Adipocyte (in vitro differentiated cells): ENCODE results near the gene CYSRT1.
"Not testable (repeated sequence)": the region's sequence is repeated elsewhere in the genome, so short reads cannot be mapped to it uniquely, and the experiment has no call there.

Source experiments
- DNase-seq: peaks from one replicate; pipeline ENCODE4 v3.0.0-alpha.2; 2015; ENCODE audit warnings: low read depth
- H3K27me3 ChIP-seq: replicated peaks from 2 replicates; pipeline ENCODE4 v1.7.0; 2013; ENCODE audit warnings: mild to moderate bottlenecking, low read length, moderate library complexity; ENCODE audit not compliant: control insufficient read depth, insufficient read depth
- H3K36me3 ChIP-seq: 2 replicates; pipeline ENCODE4 v1.7.0; 2013; ENCODE audit warnings: low read length, mild to moderate bottlenecking, moderate library complexity; ENCODE audit not compliant: control insufficient read depth, insufficient read depth, severe bottlenecking
- H3K4me1 ChIP-seq: 2 replicates; pipeline ENCODE4 v1.7.0; 2013; ENCODE audit warnings: mild to moderate bottlenecking, low read length, moderate library complexity; ENCODE audit not compliant: control insufficient read depth, insufficient read depth
- H3K4me3 ChIP-seq: 2 replicates; pipeline ENCODE4 v1.7.0; 2013; ENCODE audit warnings: mild to moderate bottlenecking, low read length, moderate library complexity
- H3K9ac ChIP-seq: 2 replicates; pipeline ENCODE4 v1.7.0; 2013; ENCODE audit warnings: mild to moderate bottlenecking, low read length, moderate library complexity
- H3K9me3 ChIP-seq: 2 replicates; pipeline ENCODE4 v1.7.0; 2013; ENCODE audit warnings: mild to moderate bottlenecking, low read length, moderate library complexity; ENCODE audit not compliant: control insufficient read depth

The CYSRT1 gene

DNA sequence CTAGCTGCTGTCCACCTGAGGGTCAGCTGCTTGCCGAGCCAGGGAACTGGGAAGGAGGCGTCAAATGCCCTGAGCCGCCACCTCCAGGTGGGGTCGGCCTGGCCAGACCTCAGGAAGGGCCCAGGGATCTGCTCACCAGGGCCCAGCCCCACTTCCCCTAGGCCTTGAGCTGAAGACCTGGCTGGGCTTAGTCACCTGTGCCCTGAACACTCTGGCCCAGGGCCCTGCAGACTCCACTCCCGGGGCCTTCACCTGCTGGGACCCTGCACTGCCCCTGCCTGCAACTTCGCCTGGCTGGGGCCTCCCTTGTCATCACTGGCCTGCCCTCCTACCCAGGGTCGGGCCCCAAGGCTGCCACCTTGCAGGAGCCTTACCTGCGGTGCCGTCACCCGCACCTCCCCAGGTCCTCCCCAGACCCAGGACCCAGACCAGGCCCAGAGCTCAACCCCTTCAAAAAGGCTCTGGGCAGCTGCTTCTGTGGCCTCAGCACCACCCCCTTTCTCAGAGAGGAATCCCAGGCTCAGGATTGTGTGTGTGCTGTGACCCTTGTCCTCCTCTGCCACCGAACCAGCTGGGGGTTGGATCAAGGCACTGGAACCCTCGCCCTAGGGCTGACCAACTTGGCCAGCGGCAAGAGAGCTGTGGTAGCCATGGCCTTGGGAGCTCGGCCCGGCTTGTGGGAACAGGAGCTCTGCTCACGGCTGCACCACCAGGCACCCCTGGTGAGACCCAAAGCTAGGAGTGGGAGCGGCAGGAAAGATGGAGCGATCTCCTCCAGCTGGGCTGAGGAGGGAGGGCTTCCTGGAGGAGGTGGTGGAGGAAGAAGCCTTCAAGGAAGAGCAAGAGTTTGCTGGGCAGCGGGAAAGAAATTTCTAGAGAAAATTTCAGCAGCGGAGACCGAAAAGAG lies 29.0 kb downstream of the CYSRT1 start:
- Histone ChIP-seq H3K36me3 (peaks cover 4% of the 10 kb centered on the region), H3K27me3 (peaks cover 3% of the 10 kb centered on the region), H3K9ac (peak overlapping the region; percentile 95), H3K4me3 (peak overlapping the region; percentile 98), H3K4me1 (peaks cover 30% of the 10 kb centered on the region), H3K9me3 (no peaks in the 10 kb centered on the region)
- peak; percentile 11 for DNase-seq

DNA sequence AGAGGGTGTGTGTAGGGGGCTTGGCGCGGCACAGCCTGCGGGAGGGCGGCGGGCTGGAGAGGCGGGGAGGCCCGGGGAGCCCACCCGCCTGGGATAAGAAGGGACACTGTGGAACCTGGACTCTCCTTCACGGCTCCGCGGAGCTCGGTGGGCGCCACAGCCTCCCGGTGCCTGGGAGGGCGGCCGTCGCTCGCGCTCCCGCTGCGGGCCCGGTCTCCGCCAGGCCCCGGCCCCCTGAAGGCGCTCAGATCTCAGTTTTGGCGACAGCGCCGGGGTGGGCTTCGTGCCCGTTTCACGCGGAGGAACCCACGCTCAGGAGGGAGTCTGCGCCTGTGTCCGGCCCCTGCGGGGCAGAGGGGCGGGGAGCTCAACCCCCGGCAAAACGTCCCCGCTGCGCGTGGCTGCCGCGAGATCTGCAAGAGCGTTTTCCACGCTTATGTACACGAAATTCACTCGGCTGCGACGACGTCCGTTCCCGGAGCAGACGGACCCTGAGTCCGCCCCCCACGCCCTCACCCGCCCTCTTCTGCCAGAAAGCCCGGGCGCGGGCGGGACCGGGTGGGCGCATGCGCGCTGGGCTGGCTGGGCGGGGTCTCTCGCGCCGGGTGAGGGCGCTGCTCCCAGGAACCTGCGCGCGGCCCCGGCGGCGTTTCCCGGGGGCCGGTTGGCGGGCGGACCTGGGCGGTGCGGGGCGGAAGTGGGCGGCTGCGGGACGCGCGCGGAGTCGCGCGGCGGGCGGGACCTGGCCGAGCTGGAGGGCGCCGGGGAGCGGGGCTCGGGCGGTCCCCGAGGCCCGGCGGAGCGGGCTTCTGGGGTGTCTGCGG lies 29.9 kb downstream of the CYSRT1 start, which contains the start of gene NELFB:
TSS of gene NELFB (plus strand) at position 704 of the 824 bp plus-strand sequence.
- peak; percentile 95 for DNase-seq
- H3K36me3 ChIP-seq, result peaks cover 9% of the 10 kb centered on the region
- peak within 1 kb of the TSS; percentile 95 for H3K9ac ChIP-seq

DNA sequence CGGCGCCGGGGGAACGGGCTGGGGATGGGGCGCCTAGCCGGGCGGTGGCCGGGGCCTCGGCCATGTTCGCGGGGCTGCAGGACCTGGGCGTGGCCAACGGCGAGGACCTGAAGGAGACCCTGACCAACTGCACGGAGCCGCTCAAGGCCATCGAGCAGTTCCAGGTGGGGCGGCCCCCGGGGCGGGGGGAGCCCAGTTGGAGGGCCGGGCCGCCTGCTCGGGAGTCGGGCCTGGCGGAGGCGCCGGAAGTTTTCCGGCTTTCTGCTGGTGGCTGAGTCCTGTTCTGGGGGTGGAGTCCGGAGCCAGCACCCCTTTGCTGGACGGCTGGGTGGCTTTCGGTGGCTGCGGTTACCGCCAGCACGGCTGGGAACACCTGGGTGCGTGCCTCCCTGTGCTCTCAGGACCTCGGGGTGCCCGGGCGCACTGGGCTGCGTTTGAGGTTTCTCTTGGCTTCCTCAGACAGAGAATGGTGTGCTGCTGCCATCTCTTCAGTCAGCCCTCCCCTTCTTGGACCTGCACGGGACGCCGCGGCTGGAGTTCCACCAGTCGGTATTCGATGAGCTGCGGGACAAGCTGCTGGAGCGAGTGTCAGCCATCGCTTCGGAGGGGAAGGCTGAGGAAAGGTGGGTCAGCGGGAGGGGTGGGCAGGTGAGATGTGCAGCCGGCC lies 30.6 kb downstream of the CYSRT1 start:
- H3K4me1 ChIP-seq, result peaks cover 24% of the 10 kb centered on the region
- H3K4me3 ChIP-seq, result peak overlapping the region; percentile 98
- H3K9ac ChIP-seq, result peak overlapping the region; percentile 95
- no peak for DNase-seq
- H3K36me3 ChIP-seq, result peaks cover 9% of the 10 kb centered on the region
- H3K27me3 ChIP-seq, result no peaks in the 10 kb centered on the region
- H3K9me3 ChIP-seq, result no peaks in the 10 kb centered on the region

More for the DNA sequence above, 29.9 kb downstream of the CYSRT1 start, which contains the start of gene NELFB:
- peak within 1 kb of the TSS; percentile 98 for H3K4me3 ChIP-seq
- H3K27me3 ChIP-seq, result no peaks in the 10 kb centered on the region
- peaks cover 30% of the 10 kb centered on the region for H3K4me1 ChIP-seq
- H3K9me3 ChIP-seq, result no peaks in the 10 kb centered on the region

DNA sequence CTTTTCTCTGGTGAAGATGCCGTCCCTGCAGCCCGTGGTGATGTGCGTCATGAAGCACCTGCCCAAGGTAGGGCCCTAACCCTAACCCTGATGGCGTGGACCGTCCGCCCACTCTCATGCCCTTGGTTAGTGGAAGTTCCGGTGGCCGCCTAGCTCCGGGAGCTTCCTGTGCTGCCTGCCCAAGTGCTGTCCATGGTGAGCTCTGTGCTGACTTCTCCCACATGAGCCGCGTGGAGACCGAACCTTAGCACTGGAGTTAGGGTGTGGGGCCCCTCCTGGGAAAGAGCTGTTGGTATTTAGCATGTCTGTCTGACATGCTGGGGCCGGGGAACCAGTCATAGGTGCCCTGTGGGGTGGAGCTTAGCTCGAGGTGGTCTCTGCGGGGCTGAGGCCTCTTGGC lies 31.4 kb downstream of the CYSRT1 start:
- Histone ChIP-seq H3K36me3 (peaks cover 9% of the 10 kb centered on the region), H3K27me3 (no peaks in the 10 kb centered on the region), H3K4me1 (peaks cover 20% of the 10 kb centered on the region), H3K9me3 (no peaks in the 10 kb centered on the region), H3K9ac (peak overlapping the region; percentile 95), H3K4me3 (peak overlapping the region; percentile 98)
- no peak for DNase-seq

DNA sequence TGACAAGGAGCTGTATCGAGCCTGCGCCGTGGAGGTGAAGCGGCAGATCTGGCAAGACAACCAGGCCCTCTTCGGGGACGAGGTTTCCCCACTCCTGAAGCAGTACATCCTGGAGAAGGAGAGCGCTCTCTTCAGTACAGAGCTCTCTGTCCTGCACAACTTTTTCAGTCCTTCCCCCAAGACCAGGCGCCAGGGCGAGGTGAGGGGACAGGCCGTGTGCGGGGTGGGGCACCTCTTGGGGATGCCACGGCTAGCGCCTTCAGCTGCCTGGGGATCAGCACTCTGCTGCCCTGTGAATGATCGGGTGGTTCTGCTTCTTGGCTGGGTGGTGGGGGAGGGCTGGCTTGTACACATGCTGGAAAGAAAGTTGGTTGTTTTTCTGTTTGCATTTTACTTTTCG lies 31.9 kb downstream of the CYSRT1 start:
- Histone ChIP-seq H3K36me3 (peaks cover 9% of the 10 kb centered on the region), H3K27me3 (no peaks in the 10 kb centered on the region), H3K4me3 (peak overlapping the region; percentile 98), H3K9ac (peak overlapping the region; percentile 95), H3K4me1 (peaks cover 20% of the 10 kb centered on the region), H3K9me3 (no peaks in the 10 kb centered on the region)
- no peak for DNase-seq

DNA sequence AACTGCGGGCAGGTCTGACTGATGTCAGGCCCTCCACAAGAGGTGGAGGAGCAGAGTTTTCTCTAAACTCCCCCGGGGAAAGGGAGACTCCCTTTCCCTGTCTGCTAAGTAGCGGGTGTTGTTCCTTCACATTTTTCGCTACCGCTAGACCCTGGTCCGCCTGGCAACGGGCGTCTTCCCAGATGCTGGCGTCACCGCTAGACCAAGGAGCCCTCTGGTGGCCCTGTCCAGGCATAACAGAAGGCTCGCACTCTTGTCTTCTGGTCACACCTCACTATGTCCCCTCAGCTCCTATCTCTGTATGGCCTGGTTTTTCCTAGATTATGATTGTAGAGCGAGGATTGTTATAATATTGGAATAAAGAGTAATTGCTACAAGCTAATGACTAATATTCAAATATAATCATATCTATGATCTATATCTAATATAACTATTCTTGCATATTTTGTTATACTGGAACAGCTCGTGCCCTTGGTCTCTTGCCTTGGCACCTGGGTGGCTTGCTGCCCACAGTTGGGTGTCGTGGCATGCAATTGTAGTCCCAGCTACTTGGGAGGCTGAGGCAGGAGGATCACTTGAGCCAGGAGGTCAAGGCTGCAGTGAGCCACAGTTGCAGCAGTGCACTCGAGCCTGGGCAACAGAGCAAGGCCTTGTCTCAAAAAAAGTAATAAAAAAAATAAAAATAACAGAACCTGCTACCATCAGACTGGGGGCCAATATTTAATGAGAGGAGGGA lies 37.4 kb downstream of the CYSRT1 start:
- H3K4me1 ChIP-seq, H3K9me3 ChIP-seq, H3K27me3 ChIP-seq, H3K4me3 ChIP-seq, H3K9ac ChIP-seq: not testable (repeated sequence)
- H3K36me3 ChIP-seq, result peaks cover 36% of the 10 kb centered on the region
- peak; percentile 34 for DNase-seq

DNA sequence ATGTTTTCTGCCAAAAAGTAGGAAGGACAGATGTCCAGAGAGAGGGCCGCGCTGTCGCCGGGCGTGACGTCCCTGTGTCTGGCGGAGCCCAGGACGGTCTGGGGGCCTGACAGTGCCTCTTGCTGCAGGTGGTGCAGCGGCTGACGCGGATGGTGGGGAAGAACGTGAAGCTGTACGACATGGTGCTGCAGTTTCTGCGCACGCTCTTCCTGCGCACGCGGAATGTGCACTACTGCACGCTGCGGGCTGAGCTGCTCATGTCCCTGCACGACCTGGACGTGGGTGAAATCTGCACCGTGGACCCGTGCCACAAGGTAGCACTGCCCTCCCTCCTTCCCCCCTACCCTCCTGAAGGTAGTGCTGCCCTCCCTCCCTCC lies 37.9 kb downstream of the CYSRT1 start:
- H3K4me3 ChIP-seq, result no peak overlapping the region
- no peaks in the 10 kb centered on the region for H3K27me3 ChIP-seq
- H3K36me3 ChIP-seq, result peaks cover 38% of the 10 kb centered on the region
- no peaks in the 10 kb centered on the region for H3K9me3 ChIP-seq
- H3K9ac ChIP-seq, result no peak overlapping the region
- DNase-seq, result no peak
- H3K4me1 ChIP-seq, result peaks cover 2% of the 10 kb centered on the region

DNA sequence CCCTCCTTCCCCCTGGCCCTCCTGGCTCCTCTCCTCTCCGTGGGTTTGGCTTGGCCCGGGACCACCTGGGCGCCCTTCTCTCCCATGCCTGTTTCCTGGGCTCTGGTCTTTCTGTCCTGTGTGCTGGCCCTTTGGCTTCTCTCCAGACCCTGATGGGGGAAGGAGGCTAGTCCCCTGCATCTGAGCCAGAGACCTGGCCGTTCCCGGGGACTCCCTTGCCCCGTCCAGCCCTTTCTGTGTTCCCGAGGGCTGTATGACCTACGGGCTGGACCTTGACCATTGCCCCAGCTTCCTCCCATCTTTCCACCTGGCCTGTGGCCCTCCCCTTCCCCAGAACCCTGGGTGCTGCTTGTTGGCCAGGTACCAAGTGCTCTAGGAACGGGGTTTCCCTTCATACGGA lies 38.5 kb downstream of the CYSRT1 start:
- Histone ChIP-seq H3K9ac (no peak overlapping the region), H3K36me3 (peaks cover 41% of the 10 kb centered on the region), H3K9me3 (no peaks in the 10 kb centered on the region), H3K27me3 (no peaks in the 10 kb centered on the region), H3K4me1 (peaks cover 3% of the 10 kb centered on the region), H3K4me3 (no peak overlapping the region)
- DNase-seq, result no peak

DNA sequence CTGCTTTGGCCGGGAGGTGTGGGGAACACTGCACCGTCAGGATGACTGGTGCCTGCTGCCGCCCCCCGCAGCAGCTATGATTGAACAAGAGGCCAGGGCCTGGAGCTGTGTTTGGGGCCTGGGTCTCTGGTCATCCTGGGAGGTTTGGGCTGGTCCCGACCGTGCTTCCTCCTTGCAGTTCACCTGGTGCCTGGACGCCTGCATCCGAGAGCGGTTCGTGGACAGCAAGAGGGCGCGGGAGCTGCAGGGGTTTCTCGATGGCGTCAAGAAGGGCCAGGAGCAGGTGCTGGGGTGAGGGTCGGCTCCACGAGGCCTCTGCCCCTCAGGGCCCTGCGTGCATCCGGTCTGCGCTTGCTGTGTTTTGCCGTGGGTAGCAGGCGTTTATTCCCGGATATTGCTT lies 39.1 kb downstream of the CYSRT1 start:
- H3K9me3 ChIP-seq, result no peaks in the 10 kb centered on the region
- peaks cover 3% of the 10 kb centered on the region for H3K4me1 ChIP-seq
- DNase-seq, result no peak
- H3K4me3 ChIP-seq, result no peak overlapping the region
- no peaks in the 10 kb centered on the region for H3K27me3 ChIP-seq
- no peak overlapping the region for H3K9ac ChIP-seq
- peaks cover 41% of the 10 kb centered on the region for H3K36me3 ChIP-seq

DNA sequence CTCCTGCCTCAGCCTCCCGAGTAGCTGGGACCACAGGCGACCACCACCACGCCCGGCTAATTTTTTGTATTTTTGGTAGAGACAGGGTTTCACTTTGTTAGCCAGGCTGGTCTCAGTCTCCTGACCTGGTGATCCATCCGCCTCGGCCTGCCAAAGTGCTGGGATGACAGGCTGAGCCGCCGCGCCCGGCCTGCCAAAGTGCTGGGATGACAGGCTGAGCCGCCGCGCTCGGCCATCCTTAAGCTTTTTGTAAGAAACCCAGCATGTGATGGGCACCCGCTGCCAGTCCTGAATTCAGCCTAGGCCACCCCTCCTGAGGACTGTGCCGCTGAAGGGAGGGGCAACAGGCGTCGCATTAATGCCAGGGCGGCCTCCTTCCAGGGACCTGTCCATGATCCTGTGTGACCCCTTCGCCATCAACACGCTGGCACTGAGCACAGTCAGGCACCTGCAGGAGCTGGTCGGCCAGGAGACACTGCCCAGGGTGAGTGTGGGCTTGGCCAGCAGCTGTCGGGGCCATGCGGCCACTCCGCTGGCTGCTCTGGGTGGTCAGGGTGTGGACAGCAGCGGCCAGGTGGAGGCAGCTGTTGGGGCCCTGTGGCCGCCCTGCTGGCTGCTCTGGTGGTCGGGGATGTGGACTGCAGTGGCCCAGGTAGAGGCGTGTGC lies 40.7 kb downstream of the CYSRT1 start:
- no peak for DNase-seq
- Histone ChIP-seq H3K27me3 (no peaks in the 10 kb centered on the region), H3K36me3 (peaks cover 49% of the 10 kb centered on the region), H3K4me3 (no peak overlapping the region), H3K4me1 (peaks cover 3% of the 10 kb centered on the region), H3K9me3 (no peaks in the 10 kb centered on the region), H3K9ac (no peak overlapping the region)
